ENCODE results near the gene TAS1R3. TPM values are rescaled to one million over a fixed set of nuclear protein-coding genes. Genes with fewer than 3 reads are reported as not detected.

Gene TAS1R3
- total RNA-seq, 1 experiment from 2014 or later, result 0.28 TPM

GRCh38 chr1:1294250-1294890, 36.7 kb upstream of the TAS1R3 start:
- Histone ChIP-seq H2BK12ac (ENCODE audit: insufficient read length, low read depth, low read length) (no peak overlapping the region), H3K23me2 (ENCODE audit: insufficient read length, low read depth, low read length, poor library complexity, severe bottlenecking) (peaks cover 4% of the 10 kb centered on the region), H3K56ac (ENCODE audit: insufficient read length, low read depth, low read length) (no peak overlapping the region), H2AFZ (ENCODE audit: low read length) (no peak overlapping the region), H2BK120ac (ENCODE audit: low read depth, low read length, poor library complexity, severe bottlenecking) (no peak overlapping the region), H3K14ac (ENCODE audit: insufficient read depth, low read length) (no peak overlapping the region), H3K27ac (ENCODE audit: insufficient read length, low read depth, low read length) (no peak overlapping the region), H3K4ac (ENCODE audit: low read depth, low read length) (no peak overlapping the region), H3K4me1 (ENCODE audit: insufficient read depth, low read length) (no peaks in the 10 kb centered on the region), H2BK5ac (ENCODE audit: insufficient read length, low read length) (no peak overlapping the region), H2BK15ac (ENCODE audit: low read depth, low read length) (no peak overlapping the region), H2BK20ac (ENCODE audit: low read depth, low read length, poor library complexity, severe bottlenecking) (no peak overlapping the region), H3K79me1 (ENCODE audit: insufficient read depth, low read depth, low read length, poor library complexity, severe bottlenecking) (no peaks in the 10 kb centered on the region), H4K20me1 (ENCODE audit: control insufficient read depth, insufficient read depth, insufficient read length) (no peaks in the 10 kb centered on the region), H3K9me3 (ENCODE audit: control insufficient read depth, low read depth, low read length) (no peaks in the 10 kb centered on the region), H3K18ac (ENCODE audit: insufficient read length, low read depth, low read length) (no peak overlapping the region), H3K79me2 (ENCODE audit: insufficient read depth, low read length) (no peaks in the 10 kb centered on the region), H3K27me3 (ENCODE audit: insufficient read depth, low read length) (no peaks in the 10 kb centered on the region), H4K5ac (ENCODE audit: insufficient read length, low read depth, low read length) (no peak overlapping the region), H4K91ac (ENCODE audit: insufficient read length, low read depth, low read length) (no peak overlapping the region), H3K9ac (ENCODE audit: extremely low read depth, insufficient read length, low read length) (no peak overlapping the region), H2AK5ac (ENCODE audit: insufficient read length, low read length) (no peak overlapping the region), H3T11ph (ENCODE audit: low read length) (no peak overlapping the region), H3K23ac (ENCODE audit: insufficient read length, low read depth, low read length) (no peak overlapping the region), H3K4me2 (ENCODE audit: insufficient read depth, insufficient read length, low read length) (peak overlapping the region; percentile 27), H4K8ac (replicated peaks; ENCODE audit: insufficient read length, low read depth, low read length) (no peak overlapping the region)
- H3K36me3 Mint-ChIP-seq (ENCODE audit: insufficient read depth in 1 of 3, low read depth in 3 of 3), result no peaks in the 10 kb centered on the region
- no peak overlapping the region for H3K27ac Mint-ChIP-seq
- DNase-seq, result no peak
- H3K9me3 Mint-ChIP-seq, result peaks cover 2 to 7% of the 10 kb centered on the region in 2 experiments; a peak in 2 of 5 replicates
- WGBS (ENCODE audit: extremely low coverage, insufficient read length, low lambda C conversion rate), result no CpG with 5 or more reads among the region's 58 CpGs
- H3K4me3 Mint-ChIP-seq, result no peak overlapping the region
- H3K27me3 Mint-ChIP-seq (ENCODE audit: low read depth), result peaks cover 2% of the 10 kb centered on the region
- TF ChIP-seq CTCF (conservative IDR thresholded peaks at IDR 0.05), result no peak
- peaks cover 0 to 9% of the 10 kb centered on the region in 2 experiments; a peak in 2 of 4 replicates for H3K4me1 Mint-ChIP-seq
